HepG2 (cell line): ENCODE results near the gene SRD5A3. TPM values are rescaled to one million over a fixed set of nuclear protein-coding genes. Genes with fewer than 3 reads are reported as not detected.

Experiments used
- BRF2 ChIP-seq: sonication (generic); formaldehyde crosslinking; IDR thresholded peaks from 2 replicates; pipeline ENCODE4 v1.8.1; 2022; ENCODE audit warnings: mild to moderate bottlenecking, missing genetic modification reagents
- CEBPG ChIP-seq: IDR thresholded peaks from 2 replicates; pipeline ENCODE4 v1.6.1; 2016
- DZIP1 ChIP-seq: sonication (generic); formaldehyde crosslinking; IDR thresholded peaks from 2 replicates; pipeline ENCODE4 v1.5.0; 2020; ENCODE audit warnings: mild to moderate bottlenecking, missing genetic modification reagents
- ELF1 ChIP-seq: sonication (generic); formaldehyde crosslinking; IDR thresholded peaks from 2 replicates; pipeline ENCODE4 v1.4.0; 2020; ENCODE audit warnings: missing genetic modification reagents
- HES4 ChIP-seq: sonication (generic); formaldehyde crosslinking; IDR thresholded peaks from 2 replicates; pipeline ENCODE4 v1.9.0; 2021; ENCODE audit warnings: mild to moderate bottlenecking, missing genetic modification reagents, borderline replicate concordance
- KDM5A ChIP-seq: fragments of 200-600 bp; sonication (generic); IDR thresholded peaks from 2 replicates; pipeline ENCODE4 v1.7.0; 2018; ENCODE audit warnings: antibody characterized with exemption, mild to moderate bottlenecking, low read length, borderline replicate concordance
- MEIS2 ChIP-seq: sonication (generic); formaldehyde crosslinking; IDR thresholded peaks from 2 replicates; pipeline ENCODE4 v1.9.0; 2021; ENCODE audit warnings: mild to moderate bottlenecking, missing genetic modification reagents
- RBAK ChIP-seq: sonication (generic); formaldehyde crosslinking; IDR thresholded peaks from 2 replicates; pipeline ENCODE4 v1.5.1; 2020; ENCODE audit warnings: mild to moderate bottlenecking, missing genetic modification reagents
- RNF219 ChIP-seq: sonication (generic); formaldehyde crosslinking; IDR thresholded peaks from 2 replicates; pipeline ENCODE4 v1.5.0; 2020; ENCODE audit warnings: mild to moderate bottlenecking, missing genetic modification reagents
- RXRA ChIP-seq: sonication (generic); formaldehyde crosslinking; IDR thresholded peaks from 2 replicates; pipeline ENCODE4 v1.5.1; 2020; ENCODE audit warnings: missing genetic modification reagents
- SIN3A ChIP-seq: IDR thresholded peaks from 2 replicates; pipeline ENCODE4 v1.6.1; 2011; ENCODE audit warnings: low read depth, mild to moderate bottlenecking, control low read depth, low read length, borderline replicate concordance
- SP140L ChIP-seq: sonication (generic); formaldehyde crosslinking; IDR thresholded peaks from 2 replicates; pipeline ENCODE4 v1.4.0; 2020; ENCODE audit warnings: missing genetic modification reagents, borderline replicate concordance
- TFDP1 ChIP-seq: IDR thresholded peaks from 2 replicates; pipeline ENCODE4 v1.6.1; 2016; ENCODE audit warnings: missing compliant biosample characterization, missing genetic modification reagents, borderline replicate concordance
- TIGD3 ChIP-seq: sonication (generic); formaldehyde crosslinking; IDR thresholded peaks from 2 replicates; pipeline ENCODE4 v1.5.1; 2020; ENCODE audit warnings: mild to moderate bottlenecking, missing genetic modification reagents, borderline replicate concordance
- YEATS2 ChIP-seq: sonication (generic); formaldehyde crosslinking; IDR thresholded peaks from 2 replicates; pipeline ENCODE4 v1.4.0; 2020; ENCODE audit warnings: missing genetic modification reagents, borderline replicate concordance
- ZMAT3 ChIP-seq: sonication (generic); formaldehyde crosslinking; conservative IDR thresholded peaks from 2 replicates; pipeline ENCODE4 v1.7.0; 2021; ENCODE audit warnings: missing genetic modification reagents
- ZNF589 ChIP-seq: sonication (generic); formaldehyde crosslinking; conservative IDR thresholded peaks from 2 replicates; pipeline ENCODE4 v1.8.0; 2022; ENCODE audit warnings: mild to moderate bottlenecking, moderate library complexity, missing genetic modification reagents
- ZNF83 ChIP-seq: sonication (generic); formaldehyde crosslinking; IDR thresholded peaks from 2 replicates; pipeline ENCODE4 v1.4.0; 2020; ENCODE audit warnings: missing genetic modification reagents, mild to moderate bottlenecking, borderline replicate concordance
- ZSCAN12 ChIP-seq: sonication (generic); formaldehyde crosslinking; IDR thresholded peaks from 2 replicates; pipeline ENCODE4 v1.9.0; 2021; ENCODE audit warnings: mild to moderate bottlenecking, missing genetic modification reagents
- polyA plus RNA-seq, 8 experiments: library from polyadenylated mRNA; depleted of rRNA in 3 of 8; stranded (reverse) in 7 of 8; unstranded in 1 of 8; fragments of >200 nt; fragmentation: Illumina TruSeq in 4 of 8; extraction: Trizol in 4 of 8; gene quantifications; 2 replicates each; pipeline versions ENCODE4 v1.2.1 to v1.2.3, GENCODE V29; 2011 to 2016; ENCODE audit warnings: low read depth in 4 of 8, missing spikeins in 1 of 8, mixed read lengths in 1 of 8; ENCODE audit not compliant: insufficient read depth in 1 of 8
- total RNA-seq, 5 experiments: library from RNA; depleted of rRNA; stranded (reverse); fragments of >200 nt; fragmentation: Illumina TruSeq; extraction: Trizol; gene quantifications; 2 replicates each; pipeline ENCODE4 v1.2.3, GENCODE V29; 2016; ENCODE audit warnings: low read depth in 1 of 5

Gene SRD5A3
- total and polyA plus RNA-seq, 2 of the 13 experiments (the other 11 are each of a cell fraction or from before 2014, with no cell fraction given) = 12.4 to 18.4 TPM

- TF ChIP-seq SP140L (CRISPR knock-in tag) (peak; percentile 44; the same call in 1 of the 2 replicates), YEATS2 (CRISPR knock-in tag) (no peak), SIN3A (peak; percentile 36; the same call in 1 of the 2 replicates), TIGD3 (CRISPR knock-in tag) (no peak), ZNF83 (no peak), RBAK (CRISPR knock-in tag) (no peak), HES4 (CRISPR knock-in tag) (peak; percentile 81), DZIP1 (no peak), RXRA (CRISPR knock-in tag) (no peak; the same call in 1 of the 2 replicates), ELF1 (CRISPR knock-in tag) (no peak), ZMAT3 (CRISPR knock-in tag) (peak; percentile 84), BRF2 (peak; percentile 66; the same call in 1 of the 2 replicates), MEIS2 (CRISPR knock-in tag) (0 out of 2 replicates have a peak, but pooled peaks have one; percentile 35), KDM5A (no peak), CEBPG (CRISPR knock-in tag) (no peak), ZNF589 (no peak), RNF219 (CRISPR knock-in tag) (no peak), TFDP1 (CRISPR knock-in tag) (peak; percentile 91), ZSCAN12 (CRISPR knock-in tag) (no peak)
These were observed at the start of gene SRD5A3 (continued) for GRCh38 chr4:55345980-55346850.
